HEK293 (cell line): Measurements from ENCODE around the gene KMT2D.

ENCODE experiments used
- ZNF792 ChIP-seq: fragments of 450-650 bp; formaldehyde crosslinking; IDR thresholded peaks from 2 replicates; pipeline ENCODE4 v1.5.1; 2016; ENCODE audit warnings: missing biosample characterization, missing genetic modification characterization
- TF ChIP-seq, protein P1 (sequence below): fragments of 450-650 bp; formaldehyde crosslinking; IDR thresholded peaks from 2 replicates; pipeline ENCODE4 v1.5.1; 2016; ENCODE audit warnings: missing biosample characterization, missing genetic modification characterization

DNA sequence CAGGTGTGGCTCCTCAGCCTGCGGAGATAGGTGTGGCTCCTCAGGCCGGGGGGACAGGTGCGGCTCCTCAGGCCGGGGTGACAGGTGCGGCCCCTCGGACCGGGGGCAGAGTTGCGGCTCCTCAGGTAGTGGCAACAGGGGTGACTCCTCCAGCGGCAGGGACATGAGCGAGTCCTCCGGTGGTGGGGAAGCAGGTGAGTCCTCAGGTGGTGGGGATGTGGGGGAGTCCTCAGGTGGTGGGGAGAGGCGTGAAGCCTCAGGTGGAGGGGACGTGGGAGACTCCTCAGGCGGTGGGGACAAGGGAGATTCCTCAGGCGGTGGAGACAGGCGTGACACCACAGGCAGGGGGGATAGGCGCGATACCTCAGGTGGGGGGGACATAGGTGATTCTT lies 9.2 kb downstream of the KMT2D start:
- TF ChIP-seq ZNF792, result no peak
- TF ChIP-seq, protein P1, sequence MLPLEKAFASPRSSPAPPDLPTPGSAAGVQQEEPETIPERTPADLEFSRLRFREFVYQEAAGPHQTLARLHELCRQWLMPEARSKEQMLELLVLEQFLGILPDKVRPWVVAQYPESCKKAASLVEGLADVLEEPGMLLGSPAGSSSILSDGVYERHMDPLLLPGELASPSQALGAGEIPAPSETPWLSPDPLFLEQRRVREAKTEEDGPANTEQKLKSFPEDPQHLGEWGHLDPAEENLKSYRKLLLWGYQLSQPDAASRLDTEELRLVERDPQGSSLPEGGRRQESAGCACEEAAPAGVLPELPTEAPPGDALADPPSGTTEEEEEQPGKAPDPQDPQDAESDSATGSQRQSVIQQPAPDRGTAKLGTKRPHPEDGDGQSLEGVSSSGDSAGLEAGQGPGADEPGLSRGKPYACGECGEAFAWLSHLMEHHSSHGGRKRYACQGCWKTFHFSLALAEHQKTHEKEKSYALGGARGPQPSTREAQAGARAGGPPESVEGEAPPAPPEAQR (tag by site-specific recombination), result no peak
